ENCODE results near the gene LRRC72.
"Not testable (repeated sequence)": the region's sequence is repeated elsewhere in the genome, so short reads cannot be mapped to it uniquely, and the experiment has no call there.

LRRC72 gene

DNA sequence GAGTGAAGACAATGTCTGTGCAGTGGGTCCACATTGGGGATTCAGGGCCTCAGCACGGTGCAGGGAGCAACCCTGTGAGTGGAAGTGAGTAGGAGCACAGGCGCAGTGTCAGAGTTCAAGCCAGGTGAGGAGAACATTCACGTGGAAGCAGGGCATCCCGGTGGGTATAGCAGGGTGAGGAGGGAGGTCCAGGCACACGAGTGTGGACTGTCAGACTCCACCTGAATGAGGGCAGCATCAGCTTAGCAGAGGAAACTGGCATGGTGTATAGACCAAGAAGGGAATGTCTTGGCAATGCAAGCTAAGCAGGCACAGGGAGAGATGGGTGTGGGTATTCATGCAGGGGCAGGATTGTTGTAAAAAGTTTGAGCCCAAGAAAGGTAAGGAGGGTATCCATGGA lies 15.3 kb upstream of the LRRC72 start:
- DNase-seq, result no peak
- TF ChIP-seq POLR2A (IDR thresholded peaks at IDR 0.05; ENCODE audit: low read length) (no peak), GATA1 (IDR thresholded peaks at IDR 0.05; ENCODE audit: low read depth, low read length) (no peak)

DNA sequence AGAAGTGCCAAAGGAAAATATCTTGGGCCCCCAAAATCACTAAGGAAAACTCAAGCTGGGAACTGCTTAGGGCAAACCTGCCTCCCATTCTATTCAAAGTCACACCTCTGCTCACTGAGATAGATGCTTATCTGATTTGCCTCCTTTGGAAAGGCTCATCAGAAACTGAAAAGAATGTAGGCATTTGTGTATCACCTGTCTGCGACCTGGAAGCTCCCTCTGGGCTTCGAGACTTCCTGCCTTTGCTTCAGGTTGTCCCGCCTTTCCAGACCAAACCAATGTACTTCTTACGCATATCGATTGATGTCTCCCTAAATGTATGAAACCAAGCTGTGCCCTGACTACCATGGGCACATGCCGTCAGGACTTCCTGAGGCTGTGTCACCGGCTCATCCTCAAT lies 14.5 kb upstream of the LRRC72 start:
- DNase-seq, result no peak
- no peak for TF ChIP-seq POLR2A (IDR thresholded peaks at IDR 0.05; ENCODE audit: low read length)
- TF ChIP-seq GATA1 (IDR thresholded peaks at IDR 0.05; ENCODE audit: low read depth, low read length), result no peak

DNA sequence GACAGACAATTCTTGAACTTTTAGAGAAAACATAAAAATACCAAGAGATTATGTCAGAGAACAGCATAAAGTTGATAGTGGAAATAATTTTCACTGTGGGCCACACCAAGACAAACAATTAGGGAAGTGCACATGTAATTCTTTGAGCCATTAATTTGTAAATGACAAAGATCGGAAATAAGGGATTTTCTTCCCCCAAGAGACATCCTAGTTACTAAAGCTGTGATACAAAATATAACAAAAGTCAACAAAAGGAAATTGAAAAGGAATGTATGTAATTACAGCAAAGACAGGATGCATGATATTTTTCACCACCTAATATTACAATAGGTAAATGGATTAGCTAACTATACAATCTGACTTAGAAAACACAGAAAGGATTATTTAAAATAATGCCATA lies 12.4 kb upstream of the LRRC72 start:
- TF ChIP-seq POLR2A (IDR thresholded peaks at IDR 0.05; ENCODE audit: low read length), result no peak
- TF ChIP-seq GATA1 (IDR thresholded peaks at IDR 0.05; ENCODE audit: low read depth, low read length), result no peak
- no peak for DNase-seq

DNA sequence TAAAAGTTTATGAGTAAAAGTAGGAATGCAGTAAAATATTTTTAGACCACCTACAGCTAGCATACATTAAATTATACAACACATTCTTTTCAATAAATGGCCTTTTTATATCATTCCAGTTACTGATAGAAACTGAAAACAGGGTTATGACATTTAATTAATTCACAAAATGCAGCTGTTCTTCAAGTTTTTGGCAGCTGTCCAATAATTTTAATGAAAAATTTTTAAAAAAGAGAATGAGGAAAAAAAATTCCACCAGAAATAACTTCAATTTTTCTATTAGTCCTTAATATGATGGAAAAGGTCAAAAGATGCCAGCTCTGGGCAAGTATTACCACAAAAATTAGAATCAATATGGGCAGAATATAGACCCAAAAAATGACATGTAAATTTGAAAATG lies 11.9 kb upstream of the LRRC72 start:
- DNase-seq, result no peak
- TF ChIP-seq GATA1 (IDR thresholded peaks at IDR 0.05; ENCODE audit: low read depth, low read length) (no peak), POLR2A (IDR thresholded peaks at IDR 0.05; ENCODE audit: low read length) (no peak)

DNA sequence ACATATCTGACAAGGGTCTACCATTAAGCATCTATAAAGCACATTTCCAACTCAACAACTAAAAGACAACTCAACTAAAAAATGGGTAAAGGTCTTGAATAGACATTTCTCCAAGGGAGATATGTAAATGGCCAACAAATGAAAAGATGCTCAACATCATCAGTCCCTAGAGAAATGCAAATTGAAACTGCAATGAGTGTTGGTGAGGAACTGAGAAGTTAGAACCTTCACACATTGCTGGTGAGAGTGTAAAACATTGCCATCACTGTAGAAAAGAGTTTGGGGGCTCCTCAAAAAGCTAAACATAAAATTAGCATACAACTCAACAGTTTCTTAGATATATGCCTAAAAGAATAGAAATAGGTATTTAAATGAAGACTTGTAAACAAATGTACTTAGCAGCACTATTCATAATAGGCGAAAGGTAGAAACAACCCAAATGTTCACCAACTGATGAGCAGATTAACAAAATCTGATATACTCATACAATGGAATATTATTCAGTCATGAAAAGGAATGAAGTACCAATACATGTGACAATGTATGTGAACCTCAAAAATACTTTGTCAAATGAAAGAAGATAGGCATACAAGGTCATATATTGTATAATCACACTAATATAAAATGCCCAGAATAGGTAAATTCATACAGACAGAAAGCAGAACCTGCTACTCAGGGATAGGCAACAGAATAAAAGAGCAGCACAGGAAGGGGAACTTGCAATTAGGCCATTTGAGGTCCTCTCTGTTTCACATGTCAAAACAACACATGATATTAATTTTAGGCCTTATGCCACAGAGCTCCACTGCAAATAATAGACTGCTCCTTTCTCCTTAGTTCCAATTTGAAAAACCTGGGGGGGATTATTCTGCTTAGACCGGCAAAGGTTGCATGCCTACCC lies 10.6 kb upstream of the LRRC72 start:
- no peak for TF ChIP-seq POLR2A (IDR thresholded peaks at IDR 0.05; ENCODE audit: low read length)
- TF ChIP-seq GATA1 (IDR thresholded peaks at IDR 0.05; ENCODE audit: low read depth, low read length), result no peak
- DNase-seq, result no peak

DNA sequence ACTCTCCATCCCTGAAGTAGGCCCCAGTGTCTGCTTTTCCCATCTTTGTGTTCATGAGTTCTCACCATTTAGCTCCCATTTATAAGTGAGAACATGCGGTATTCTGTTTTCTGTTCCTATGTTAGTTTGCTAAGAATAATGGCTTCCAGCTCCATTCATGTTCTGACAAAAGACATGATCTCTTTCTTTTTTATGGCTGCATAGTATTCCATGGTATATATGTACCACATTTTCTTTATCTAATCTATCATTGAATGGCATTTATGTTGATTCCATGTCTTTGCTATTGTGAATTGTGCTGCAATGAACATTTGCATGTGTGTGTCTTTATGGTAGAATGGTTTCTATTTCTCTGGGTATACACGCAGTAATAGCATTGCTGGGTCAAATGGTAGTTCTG lies 6.6 kb upstream of the LRRC72 start:
- not testable (repeated sequence) for DNase-seq

DNA sequence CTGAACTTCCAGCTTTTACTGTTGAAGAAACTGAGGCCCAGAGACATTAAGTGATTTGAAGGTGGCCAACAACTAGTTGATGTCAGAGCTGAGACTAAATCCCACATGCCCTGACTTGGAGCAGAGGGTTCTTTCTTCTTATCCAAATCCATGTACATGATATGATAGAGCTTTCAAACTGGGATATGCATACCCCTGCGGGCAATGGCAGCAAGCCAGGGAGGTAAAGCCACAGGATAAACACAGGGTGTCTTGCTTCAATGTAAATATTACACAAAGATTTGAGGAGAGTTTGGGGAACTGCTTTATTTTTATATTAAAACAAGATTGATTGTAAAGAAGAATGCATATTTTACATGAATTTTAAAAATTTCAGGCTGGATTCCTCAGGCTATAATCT lies 2.3 kb upstream of the LRRC72 start:
- no peak for TF ChIP-seq POLR2A (IDR thresholded peaks at IDR 0.05; ENCODE audit: low read length)
- no peak for TF ChIP-seq GATA1 (IDR thresholded peaks at IDR 0.05; ENCODE audit: low read depth, low read length)
- no peak for DNase-seq

DNA sequence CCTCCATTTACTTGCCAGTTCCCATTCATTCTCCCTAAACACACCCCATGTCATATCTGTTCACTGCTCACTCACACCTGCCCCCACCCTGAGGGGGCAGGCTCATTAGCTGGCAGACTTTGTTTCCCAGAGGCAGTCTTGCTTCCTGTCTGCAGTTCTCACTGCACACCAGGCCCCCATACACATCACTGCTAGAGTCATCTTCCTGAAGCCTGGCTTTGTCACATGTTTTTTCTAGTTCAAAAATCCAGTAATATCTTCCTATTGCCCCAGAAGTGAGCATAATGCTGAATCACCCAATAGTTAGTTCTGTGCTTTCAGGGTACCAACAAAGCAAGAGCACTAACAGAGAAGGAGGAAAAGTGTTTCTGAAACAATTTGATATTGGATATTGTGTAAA lies 1.9 kb downstream of the LRRC72 start:
- no peak for TF ChIP-seq GATA1 (IDR thresholded peaks at IDR 0.05; ENCODE audit: low read depth, low read length)
- TF ChIP-seq POLR2A (IDR thresholded peaks at IDR 0.05; ENCODE audit: low read length), result no peak
- DNase-seq, result no peak

DNA sequence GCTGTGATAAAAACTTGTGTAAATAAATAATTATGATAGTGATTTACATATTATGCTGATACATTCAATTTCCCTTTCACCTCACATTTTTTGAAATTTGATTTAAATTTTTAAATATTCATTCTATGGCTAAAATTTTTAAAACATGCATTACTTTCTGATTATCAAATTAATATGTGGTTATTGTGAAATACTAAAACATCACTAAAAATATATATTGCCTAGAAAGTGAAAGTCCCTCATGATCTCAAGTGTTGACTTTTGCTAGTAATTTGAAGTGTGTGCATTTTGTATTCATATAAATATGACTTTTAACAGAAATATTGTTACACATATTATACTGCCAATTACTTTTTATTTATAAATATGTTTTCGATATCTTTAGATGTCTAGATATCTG lies 3.1 kb downstream of the LRRC72 start:
- DNase-seq, result no peak
- no peak for TF ChIP-seq GATA1 (IDR thresholded peaks at IDR 0.05; ENCODE audit: low read depth, low read length)
- TF ChIP-seq POLR2A (IDR thresholded peaks at IDR 0.05; ENCODE audit: low read length), result no peak

DNA sequence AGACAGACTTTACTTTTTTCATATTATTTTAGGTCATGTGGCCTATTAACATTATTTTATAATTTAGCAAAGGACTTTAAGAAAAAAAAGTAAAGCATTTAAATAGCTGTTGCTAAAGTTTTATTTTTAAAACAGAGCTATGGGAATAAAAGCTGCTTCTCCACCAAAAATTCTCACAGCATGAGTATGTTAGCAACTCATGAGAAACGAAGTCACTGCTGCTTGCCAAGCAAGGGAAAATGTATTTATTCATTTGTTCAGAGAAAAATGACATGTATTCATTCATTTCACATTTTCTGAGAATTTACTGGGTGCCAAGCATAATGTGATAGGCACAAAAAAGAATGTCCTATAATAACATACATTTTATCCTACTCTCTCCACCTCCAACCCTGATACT lies 5.1 kb downstream of the LRRC72 start:
- no peak for TF ChIP-seq GATA1 (IDR thresholded peaks at IDR 0.05; ENCODE audit: low read depth, low read length)
- no peak for TF ChIP-seq POLR2A (IDR thresholded peaks at IDR 0.05; ENCODE audit: low read length)
- no peak for DNase-seq

DNA sequence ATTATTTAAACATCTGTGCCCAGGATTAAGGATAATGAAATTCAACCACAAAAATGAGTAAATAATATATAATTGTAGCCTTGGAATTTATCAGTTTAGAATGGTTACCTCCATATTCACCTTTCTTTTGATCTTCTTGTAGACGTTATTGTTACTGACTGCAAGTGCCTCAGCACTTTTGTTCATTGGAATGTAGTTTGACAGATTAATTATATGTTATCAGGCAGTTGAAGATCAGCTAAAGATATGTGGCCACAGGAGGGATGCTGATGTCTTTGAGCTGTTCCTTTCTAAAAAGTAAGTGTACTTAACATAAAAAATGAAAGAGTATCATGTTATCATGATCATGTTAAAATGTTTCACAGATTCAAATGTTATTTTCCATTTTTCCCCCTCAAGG lies 5.6 kb downstream of the LRRC72 start:
- DNase-seq, result no peak

DNA sequence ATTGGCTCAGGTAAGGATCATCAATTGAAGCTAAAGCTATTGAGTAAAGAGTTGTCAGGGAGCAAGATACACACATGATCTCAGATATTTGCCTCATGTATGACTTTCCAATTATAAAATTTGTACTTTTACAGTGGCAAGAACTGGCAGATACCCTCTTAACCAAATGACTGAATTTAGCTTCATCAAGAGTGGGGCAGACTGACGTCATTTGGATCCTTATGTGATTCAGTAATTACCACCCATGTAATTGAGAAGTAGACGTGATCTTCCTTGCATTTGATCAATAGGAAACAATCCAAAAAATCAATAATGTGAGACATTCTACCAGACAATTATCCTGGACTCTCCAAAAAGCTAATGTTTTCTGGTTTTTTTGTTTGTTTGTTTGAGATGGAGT lies 8.9 kb downstream of the LRRC72 start:
- no peak for DNase-seq
- no peak for TF ChIP-seq GATA1 (IDR thresholded peaks at IDR 0.05; ENCODE audit: low read depth, low read length)
- TF ChIP-seq POLR2A (IDR thresholded peaks at IDR 0.05; ENCODE audit: low read length), result no peak

More for the DNA sequence above, 5.6 kb downstream of the LRRC72 start:
- TF ChIP-seq POLR2A (IDR thresholded peaks at IDR 0.05; ENCODE audit: low read length), result no peak

DNA sequence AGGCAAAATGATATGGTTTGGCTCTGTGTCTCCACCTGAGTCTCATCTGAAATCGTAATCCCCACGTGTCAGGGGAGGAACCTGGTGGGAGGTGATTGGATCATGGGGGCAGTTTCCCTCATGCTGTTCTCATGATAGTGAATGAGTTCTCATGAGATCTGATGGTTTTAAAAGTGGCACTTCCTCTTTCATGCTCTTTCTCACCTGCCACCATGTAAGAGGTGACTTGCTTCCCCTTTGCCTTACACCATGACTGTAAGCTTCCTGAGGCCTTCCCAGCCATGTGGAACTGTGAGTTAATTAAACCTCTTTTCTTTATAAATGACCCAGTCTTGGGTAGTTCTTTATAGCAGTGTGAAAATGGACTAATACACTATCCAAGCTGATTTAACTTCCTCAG lies 13.9 kb downstream of the LRRC72 start:
- DNase-seq, result not testable (repeated sequence)

DNA sequence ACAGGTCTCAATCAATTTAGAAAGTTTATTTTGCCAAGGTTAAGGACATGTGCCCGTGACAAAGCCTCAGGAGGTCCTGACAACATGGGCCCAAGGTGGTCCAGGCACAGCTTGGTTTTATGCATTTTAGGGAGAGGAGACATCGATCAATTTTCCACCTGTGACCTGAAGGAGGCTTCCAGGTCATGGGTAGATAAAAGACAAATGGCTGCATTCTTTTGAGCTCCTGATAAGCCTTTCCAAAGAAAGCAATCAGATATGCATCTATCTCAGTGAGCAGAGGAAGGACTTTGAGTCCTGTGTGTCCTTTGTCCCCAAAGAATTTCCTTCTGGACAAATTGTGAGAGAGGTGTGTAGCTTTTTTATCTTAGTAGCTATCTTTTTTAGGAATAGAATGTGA lies 15.8 kb downstream of the LRRC72 start:
- DNase-seq, result no peak

DNA sequence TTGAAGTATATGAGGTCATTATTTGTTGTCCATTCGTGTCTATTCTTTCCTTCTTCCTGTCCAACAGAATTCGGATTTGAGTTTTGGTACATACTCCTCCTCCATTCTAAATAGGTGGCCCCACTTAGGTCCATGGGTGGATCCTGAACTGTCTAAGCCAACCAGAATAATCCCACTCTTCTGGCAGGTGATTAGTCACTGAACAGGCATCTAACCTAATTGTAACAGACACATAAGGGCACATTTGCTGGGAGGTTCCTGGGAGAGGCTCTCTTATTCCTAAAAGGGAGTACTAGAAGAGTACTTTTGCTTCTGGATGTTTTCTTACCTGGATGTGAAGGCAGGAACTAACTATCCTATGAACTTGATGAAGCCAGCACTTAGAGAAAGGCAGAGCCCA lies 16.8 kb downstream of the LRRC72 start:
- TF ChIP-seq GATA1 (IDR thresholded peaks at IDR 0.05; ENCODE audit: low read depth, low read length) (no peak), POLR2A (IDR thresholded peaks at IDR 0.05; ENCODE audit: low read length) (no peak)
- DNase-seq, result no peak

More for the DNA sequence above, 15.8 kb downstream of the LRRC72 start:
- no peak for TF ChIP-seq POLR2A (IDR thresholded peaks at IDR 0.05; ENCODE audit: low read length)
- no peak for TF ChIP-seq GATA1 (IDR thresholded peaks at IDR 0.05; ENCODE audit: low read depth, low read length)

All from erythroblast (primary cell).